MM.1S (cell line): Measurements from ENCODE around the gene PCP2.

Experiments
- DNase-seq: peaks from one replicate; pipeline ENCODE4 v3.0.0-alpha.2; 2015
- H2AFZ ChIP-seq: fragments of 300-600 bp; sonication (generic); 2 replicates; pipeline ENCODE4 v1.6.0; 2016; ENCODE audit warnings: antibody characterized with exemption, low read length
- H3F3A ChIP-seq: fragments of 300-600 bp; sonication (generic); 2 replicates; pipeline ENCODE4 v1.6.1; 2016; ENCODE audit warnings: mild to moderate bottlenecking, antibody characterized with exemption, low read length, moderate library complexity, mixed read lengths; ENCODE audit not compliant: insufficient read depth
- H3K27ac ChIP-seq: fragments of 300-600 bp; sonication (generic); 2 replicates; pipeline ENCODE4 v1.5.1; 2016; ENCODE audit warnings: mild to moderate bottlenecking, low read length
- H3K27me3 ChIP-seq: fragments of 300-600 bp; sonication (generic); replicated peaks from 2 replicates; pipeline ENCODE4 v1.6.0; 2016; ENCODE audit warnings: low read length; ENCODE audit not compliant: insufficient read depth
- H3K36me3 ChIP-seq: fragments of 300-600 bp; sonication (generic); replicated peaks from 2 replicates; pipeline ENCODE4 v1.6.1; 2016; ENCODE audit warnings: mild to moderate bottlenecking, low read length, mixed read lengths; ENCODE audit not compliant: insufficient read depth
- H3K4me1 ChIP-seq: fragments of 300-600 bp; sonication (generic); 2 replicates; pipeline ENCODE4 v1.6.1; 2016; ENCODE audit warnings: low read length, mixed read lengths
- H3K4me2 ChIP-seq: fragments of 300-600 bp; sonication (generic); 2 replicates; pipeline ENCODE4 v1.6.0; 2016; ENCODE audit warnings: low read depth, low read length
- H3K4me3 ChIP-seq: fragments of 300-600 bp; sonication (generic); 2 replicates; pipeline ENCODE4 v1.5.1; 2016; ENCODE audit warnings: low read length, mixed read lengths
- H3K79me2 ChIP-seq: fragments of 300-600 bp; sonication (generic); 2 replicates; pipeline ENCODE4 v1.6.1; 2016; ENCODE audit warnings: mixed run types, low read length, mixed read lengths
- H3K9ac ChIP-seq: fragments of 300-600 bp; sonication (generic); 2 replicates; pipeline ENCODE4 v1.6.1; 2016; ENCODE audit warnings: low read length, mixed read lengths
- H3K9me2 ChIP-seq: fragments of 300-600 bp; sonication (generic); replicated peaks from 2 replicates; pipeline ENCODE4 v1.6.1; 2016; ENCODE audit warnings: mild to moderate bottlenecking, low read length, mixed read lengths; ENCODE audit not compliant: insufficient read depth
- H3K9me3 ChIP-seq: fragments of 300-600 bp; sonication (generic); replicated peaks from 2 replicates; pipeline ENCODE4 v1.6.1; 2016; ENCODE audit warnings: mild to moderate bottlenecking, low read length, mixed read lengths; ENCODE audit not compliant: insufficient read depth
- H4K20me1 ChIP-seq: fragments of 300-600 bp; sonication (generic); 2 replicates; pipeline ENCODE4 v1.6.1; 2016; ENCODE audit warnings: mild to moderate bottlenecking, low read length, moderate library complexity, mixed read lengths; ENCODE audit not compliant: insufficient read depth
- CTCF ChIP-seq: fragments of 300-600 bp; sonication (generic); IDR thresholded peaks from 2 replicates; pipeline ENCODE4 v1.5.1; 2016; ENCODE audit warnings: antibody characterized with exemption, low read length, mixed read lengths
- EZH2 ChIP-seq: fragments of 300-600 bp; sonication (generic); optimal IDR thresholded peaks from 2 replicates; pipeline ENCODE3; 2017; ENCODE audit warnings: low read depth, mild to moderate bottlenecking, antibody characterized with exemption, low read length, mixed read lengths
- EZH2phosphoT487 ChIP-seq: fragments of 300-600 bp; sonication (generic); IDR thresholded peaks from 2 replicates; pipeline ENCODE4 v1.6.1; 2018; ENCODE audit warnings: antibody characterized with exemption, low read length

Gene PCP2

GRCh38 chr19:7640803-7641202 is 7.3 kb upstream of the PCP2 start:
- DNase-seq, result no peak
- H3K27me3 ChIP-seq, result no peaks in the 10 kb centered on the region
- H4K20me1 ChIP-seq, result no peaks in the 10 kb centered on the region
- H3K4me1 ChIP-seq, result peaks cover 3% of the 10 kb centered on the region
- no peaks in the 10 kb centered on the region for H3F3A ChIP-seq
- H3K9me2 ChIP-seq, result no peaks in the 10 kb centered on the region
- H3K27ac ChIP-seq, result no peak overlapping the region
- H2AFZ ChIP-seq, result no peak overlapping the region
- H3K4me3 ChIP-seq, result no peak overlapping the region
- H3K9me3 ChIP-seq, result no peaks in the 10 kb centered on the region
- H3K9ac ChIP-seq, result no peak overlapping the region
- H3K79me2 ChIP-seq, result peaks cover 19% of the 10 kb centered on the region
- no peaks in the 10 kb centered on the region for H3K36me3 ChIP-seq
- TF ChIP-seq EZH2, result no peak
- TF ChIP-seq EZH2phosphoT487, result no peak
- TF ChIP-seq CTCF, result no peak
- H3K4me2 ChIP-seq, result no peak overlapping the region

DNA sequence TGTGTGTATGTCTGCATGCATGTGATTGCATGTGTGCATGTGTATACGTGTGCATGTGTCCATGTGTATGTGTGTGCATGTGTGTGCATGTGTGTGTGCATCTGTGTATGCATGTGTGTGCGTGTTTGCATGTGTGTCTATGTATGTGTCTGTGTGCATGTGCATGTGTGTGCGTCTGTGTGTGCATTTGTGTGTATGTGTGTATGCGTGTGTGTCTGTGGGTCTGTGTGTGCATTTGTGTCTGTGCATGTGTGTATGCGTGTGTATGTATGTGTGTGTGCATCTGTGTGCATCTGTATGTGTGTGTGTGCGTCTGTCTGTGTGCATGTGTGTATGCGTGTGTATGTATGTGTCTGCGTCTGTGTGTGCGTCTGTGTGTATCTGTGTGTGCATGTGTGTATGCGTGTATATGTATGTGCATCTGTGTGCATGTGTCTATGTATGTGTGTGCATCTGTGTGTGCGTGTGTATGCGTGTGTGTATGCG is 6.4 kb upstream of the PCP2 start:
- Histone ChIP-seq H3K4me2 (no peak overlapping the region), H3K27ac (no peak overlapping the region), H3F3A (no peaks in the 10 kb centered on the region), H2AFZ (no peak overlapping the region), H3K9me2 (no peaks in the 10 kb centered on the region), H3K9me3 (no peaks in the 10 kb centered on the region), H3K4me1 (peaks cover 3% of the 10 kb centered on the region), H3K36me3 (no peaks in the 10 kb centered on the region), H3K9ac (no peak overlapping the region), H4K20me1 (no peaks in the 10 kb centered on the region), H3K4me3 (no peak overlapping the region), H3K79me2 (peaks cover 19% of the 10 kb centered on the region), H3K27me3 (no peaks in the 10 kb centered on the region)
- TF ChIP-seq EZH2 (no peak), CTCF (no peak), EZH2phosphoT487 (no peak)
- no peak for DNase-seq

DNA sequence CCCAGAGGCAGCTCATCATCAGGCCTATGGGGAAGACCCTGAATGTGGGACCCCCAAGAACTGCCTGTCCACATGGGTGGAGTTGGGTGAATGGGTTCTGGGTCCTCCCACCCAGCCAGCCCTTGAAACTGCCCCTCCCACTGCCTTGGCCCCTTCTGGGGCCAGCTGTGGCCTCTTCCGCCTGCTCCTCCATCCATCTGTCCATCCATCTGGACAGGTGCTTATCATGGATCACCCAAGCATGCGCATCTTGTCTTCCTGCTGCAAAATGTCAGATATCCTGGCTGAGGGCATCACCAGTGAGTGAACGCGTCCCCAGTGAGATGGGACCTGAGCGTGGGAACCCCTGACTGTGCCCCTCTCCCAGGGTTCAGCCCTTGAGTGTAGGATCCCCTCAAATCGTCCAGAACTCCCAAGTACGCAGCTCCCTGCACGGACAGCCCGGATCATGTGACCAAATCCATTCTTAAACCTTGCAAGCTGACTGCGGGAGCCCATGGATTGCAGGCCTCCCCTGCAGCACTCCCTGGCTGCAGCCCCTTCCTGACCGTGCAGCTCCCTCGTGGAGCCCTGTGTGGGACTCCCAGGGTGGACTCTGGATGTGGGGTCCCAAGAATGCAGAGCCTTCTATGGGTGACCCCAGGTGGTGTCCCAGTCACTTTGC is 5.4 kb upstream of the PCP2 start:
- Histone ChIP-seq H3K36me3 (no peaks in the 10 kb centered on the region), H3K4me1 (peaks cover 3% of the 10 kb centered on the region), H3K9me3 (no peaks in the 10 kb centered on the region), H3K27me3 (no peaks in the 10 kb centered on the region), H3F3A (no peaks in the 10 kb centered on the region), H3K79me2 (peaks cover 19% of the 10 kb centered on the region), H3K27ac (no peak overlapping the region), H3K9ac (no peak overlapping the region), H2AFZ (no peak overlapping the region), H3K4me2 (no peak overlapping the region), H3K9me2 (no peaks in the 10 kb centered on the region), H4K20me1 (no peaks in the 10 kb centered on the region), H3K4me3 (no peak overlapping the region)
- DNase-seq, result no peak
- TF ChIP-seq EZH2, result no peak
